ENCODE results near the gene LRRC74B. TPM values are rescaled to one million over a fixed set of nuclear protein-coding genes. Genes with fewer than 3 reads are reported as not detected.

Gene LRRC74B
- total RNA-seq, 2 donors from 2014 or later, result not detected

Small RNAs within 50 kb of the gene (microRNA-seq; reads per million reads assigned to microRNA genes)
- 0 reads per million in 2 donors for gene MIR649 (ENCODE audit: borderline microRNAs expressed in 2 of 2)

Other genes with a start within 250 kb of the LRRC74B start
- 10 to 100 TPM; 83.9 to 97.9 TPM for gene PI4KA, start 187.1 kb upstream of the LRRC74B start, total RNA-seq
- gene SNAP29, start 186.9 kb upstream of the LRRC74B start, total RNA-seq, result 10 to 100 TPM; 22.9 to 25.5 TPM
- 10 to 100 TPM; 36.7 to 37.5 TPM for gene CRKL, start 128.5 kb upstream of the LRRC74B start, total RNA-seq
- gene AIFM3, start 78.7 kb upstream of the LRRC74B start, total RNA-seq, result 1 to 10 TPM in 1 of 2 donors, under 1 TPM in 1; 0.62 to 2.6 TPM
- gene LZTR1, start 63.6 kb upstream of the LRRC74B start, total RNA-seq, result 10 to 100 TPM; 46.1 to 56.3 TPM
- 10 to 100 TPM; 16.4 to 20.5 TPM for gene THAP7, start 43.8 kb upstream of the LRRC74B start, total RNA-seq
- 1 to 10 TPM in 1 of 2 donors, under 1 TPM in 1; 0.19 to 1.0 TPM for gene P2RX6, start 30.8 kb upstream of the LRRC74B start, total RNA-seq
- gene SLC7A4, start 13.4 kb upstream of the LRRC74B start, total RNA-seq, result 1 to 10 TPM; 1.5 to 8.9 TPM

Measured in posterior vena cava (tissue), 2 donors.